Pulmonary artery endothelial cell (primary cell): Measurements from ENCODE around the gene ZDHHC14. TPM values are rescaled to one million over a fixed set of nuclear protein-coding genes. Genes with fewer than 3 reads are reported as not detected.
A peak's percentile ranks its signal among the peaks of the same experiment; 100 is the strongest.
"Not testable (repeated sequence)": the region's sequence is repeated elsewhere in the genome, so short reads cannot be mapped to it uniquely, and the experiment has no call there.

Source experiments
- DNase-seq: peaks from one replicate; pipeline ENCODE4 v3.0.0-alpha.2; 2011; ENCODE audit warnings: low read depth, low spot score
- total RNA-seq: library from RNA; depleted of rRNA; stranded (reverse); fragments of >200 nt; gene quantifications from 2 replicates; pipeline ENCODE4 v1.2.3, GENCODE V29; 2014

The ZDHHC14 gene
- total RNA-seq, 1 donor from 2014 or later: 9.4 TPM

DNA sequence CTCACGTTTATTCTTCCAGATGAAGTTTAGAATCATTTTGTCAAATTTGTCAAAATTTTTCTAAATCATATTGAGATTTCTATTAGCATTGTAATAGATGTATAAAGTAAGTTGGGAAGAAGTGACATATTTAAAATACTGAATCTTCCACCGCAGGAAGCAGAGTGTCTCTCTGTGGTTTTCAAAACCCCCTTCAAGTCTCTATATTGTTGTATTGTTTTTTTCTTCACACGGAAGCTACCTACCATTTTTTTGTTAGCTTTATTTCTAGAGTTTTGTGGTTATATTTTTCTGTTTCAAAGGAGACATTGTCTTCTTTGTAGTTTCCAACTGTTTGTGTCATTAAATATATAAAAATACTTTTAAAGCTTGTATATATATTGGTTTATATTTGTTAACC, 188.6 kb downstream of the ZDHHC14 start:
- no peak for DNase-seq

- no peak for DNase-seq
Observed at GRCh38 chr6:157570104-157570503, 189.1 kb downstream of the ZDHHC14 start.

DNA sequence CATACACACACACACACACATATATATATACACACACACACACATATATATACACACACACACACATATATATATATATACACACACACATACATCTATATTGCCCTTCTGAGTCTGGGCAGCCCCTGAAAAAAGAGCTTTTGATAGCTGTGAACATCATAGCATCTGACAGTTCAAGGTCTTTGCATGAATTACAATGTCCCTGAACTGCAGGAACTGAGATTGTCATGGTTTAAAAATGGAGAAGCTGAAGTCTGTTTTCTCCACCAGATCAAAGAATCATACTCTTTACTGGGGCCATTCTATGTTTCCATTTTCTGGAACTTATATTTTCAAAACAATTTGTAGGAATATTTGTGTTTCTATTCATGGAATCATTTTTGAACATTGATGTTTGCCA, 189.8 kb downstream of the ZDHHC14 start:
- no peak for DNase-seq

GRCh38 chr6:157571269-157571668, 190.3 kb downstream of the ZDHHC14 start:
- DNase-seq: no peak

- DNase-seq: no peak
Observed at GRCh38 chr6:157571950-157572349, 191.0 kb downstream of the ZDHHC14 start.

GRCh38 chr6:157574851-157575424, 193.9 kb downstream of the ZDHHC14 start:
- DNase-seq: no peak

DNA sequence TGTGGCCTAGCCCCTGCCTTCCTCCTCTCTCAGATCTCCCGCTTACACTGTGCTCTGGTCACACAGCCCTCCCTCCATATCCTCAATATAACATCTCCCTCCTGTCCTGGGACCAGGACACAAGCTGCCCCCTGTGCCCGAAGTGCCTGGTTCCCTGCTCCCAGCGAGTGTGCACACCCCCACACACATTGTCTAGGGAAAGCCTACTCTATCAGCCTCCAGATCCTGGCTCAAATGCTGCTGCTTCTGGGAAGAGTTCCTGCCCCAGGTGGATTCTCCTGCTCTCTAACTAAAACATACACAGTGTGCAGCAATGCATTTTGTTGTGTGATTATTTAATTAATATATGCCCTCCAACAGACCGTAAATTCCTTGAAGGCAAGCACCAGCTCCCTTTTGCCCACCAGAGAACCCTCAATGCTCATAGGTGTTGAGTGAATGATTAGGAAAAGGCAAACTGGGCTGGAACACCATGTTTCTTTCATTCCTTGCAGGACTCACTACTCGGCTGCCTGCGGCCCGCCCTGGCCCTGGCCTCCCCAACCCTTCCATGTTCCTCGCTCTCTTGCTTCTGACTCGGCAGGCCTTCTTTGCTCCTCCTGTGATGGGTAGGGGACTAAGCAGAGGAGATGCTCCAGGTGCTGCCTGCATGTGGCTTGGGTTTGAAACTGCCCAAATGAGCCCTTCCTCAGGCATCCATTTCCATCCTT, 194.6 kb downstream of the ZDHHC14 start:
- no peak for DNase-seq

GRCh38 chr6:157576991-157577390, 196.0 kb downstream of the ZDHHC14 start:
- not testable (repeated sequence) for DNase-seq

- DNase-seq: not testable (repeated sequence)
Observed at GRCh38 chr6:157578527-157578926, 197.5 kb downstream of the ZDHHC14 start.

DNA sequence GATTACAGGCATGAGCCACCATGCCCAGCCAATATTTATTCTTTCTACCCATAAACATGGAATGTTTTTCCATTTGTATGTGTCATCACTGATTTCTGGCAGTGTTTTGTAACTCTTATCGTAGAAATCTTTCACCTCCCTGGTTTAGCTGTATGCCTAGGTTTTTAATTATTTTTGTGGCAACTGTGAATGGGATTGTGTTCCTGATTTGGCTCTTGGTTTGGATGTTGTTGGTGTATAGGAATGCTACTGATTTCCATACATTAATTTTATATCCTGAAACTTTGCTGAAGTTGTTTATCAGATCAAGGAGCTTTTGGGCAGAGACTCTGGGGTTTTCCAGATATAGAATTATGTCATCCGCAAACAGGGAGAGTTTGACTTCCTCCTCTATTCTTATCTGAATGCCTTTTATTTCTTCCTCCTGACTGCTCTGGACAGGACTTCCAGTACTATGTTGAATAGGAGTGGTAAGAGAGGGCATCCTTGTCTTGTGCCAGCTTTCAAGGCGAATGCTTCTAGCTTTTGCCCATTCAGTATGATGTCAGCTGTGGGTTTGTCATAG, 198.6 kb downstream of the ZDHHC14 start:
- peak; percentile 74 for DNase-seq

DNA sequence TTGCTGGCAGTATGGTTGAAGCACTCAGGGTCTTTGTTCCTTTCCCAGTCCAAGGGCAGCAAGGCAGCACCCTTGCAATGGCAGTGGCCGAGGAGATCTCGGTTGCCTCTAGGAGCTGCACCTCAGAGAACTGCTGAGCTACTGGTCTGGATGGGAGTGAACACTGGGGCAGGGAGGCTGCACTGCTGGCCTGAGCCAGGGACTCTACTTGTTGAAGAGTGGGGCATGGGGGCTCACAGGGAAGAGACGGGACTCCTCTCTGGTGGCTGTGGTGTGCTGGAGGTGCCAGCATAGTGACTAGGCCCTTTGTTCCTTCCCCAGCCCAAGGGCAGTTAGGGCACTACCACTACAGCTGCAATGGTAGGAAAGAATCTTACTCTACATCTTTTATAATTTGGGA, 203.0 kb downstream of the ZDHHC14 start:
- DNase-seq: no peak

DNA sequence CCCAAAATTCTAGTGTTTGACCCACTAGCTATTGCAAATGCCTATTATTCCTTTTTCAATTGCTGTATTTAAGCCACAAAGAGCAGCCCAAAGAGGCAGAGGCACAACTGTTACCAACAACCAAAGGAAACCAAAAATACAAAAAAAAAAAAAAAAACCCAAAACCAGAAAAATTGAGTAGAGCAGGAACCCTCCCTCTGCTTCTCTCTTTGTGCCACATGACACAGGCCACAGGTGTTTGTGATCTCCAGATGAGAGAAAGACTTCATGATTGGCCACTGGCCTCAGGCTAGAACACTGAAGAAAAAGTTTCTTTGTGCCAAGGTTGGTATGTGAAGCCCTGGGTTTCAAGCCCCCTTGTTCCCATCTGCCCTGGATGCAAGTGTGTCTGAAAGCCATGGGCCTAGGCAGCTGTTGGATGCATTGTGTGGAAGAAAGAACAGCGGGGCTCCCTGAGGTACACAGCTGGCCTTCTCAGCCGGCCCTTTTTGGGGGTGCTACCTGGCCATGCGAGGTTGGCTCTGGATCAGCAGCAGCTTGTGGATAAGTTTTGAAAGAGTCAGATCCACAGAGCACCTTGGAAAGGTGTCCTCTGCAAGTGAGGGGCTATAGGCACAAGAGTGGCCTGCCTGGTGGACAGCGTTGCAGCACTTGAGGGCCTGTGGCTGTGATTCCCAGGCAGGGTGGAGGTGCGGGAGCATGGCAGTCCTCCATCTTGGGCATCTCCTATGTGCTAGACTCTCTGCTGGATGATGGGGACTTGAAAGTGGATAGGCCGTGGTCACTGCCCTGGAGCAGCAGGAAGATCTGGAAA, 204.5 kb downstream of the ZDHHC14 start:
- no peak for DNase-seq

DNA sequence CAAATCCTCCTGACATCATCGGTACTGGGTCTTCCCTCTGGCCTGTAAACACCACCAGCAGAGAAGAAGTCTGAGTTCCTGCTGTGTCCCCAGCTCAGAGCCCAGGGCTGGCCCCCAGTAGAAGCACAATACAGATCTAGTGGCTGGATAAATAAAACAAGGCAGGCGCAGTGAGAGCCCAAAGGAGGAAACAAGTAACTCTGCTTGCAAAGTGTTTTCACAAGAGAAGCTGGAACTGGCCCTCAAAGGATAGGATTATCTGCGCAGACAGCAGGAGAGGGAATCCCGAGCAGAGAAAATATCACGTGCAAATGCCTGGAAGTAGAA, 205.1 kb downstream of the ZDHHC14 start:
- DNase-seq: no peak

DNA sequence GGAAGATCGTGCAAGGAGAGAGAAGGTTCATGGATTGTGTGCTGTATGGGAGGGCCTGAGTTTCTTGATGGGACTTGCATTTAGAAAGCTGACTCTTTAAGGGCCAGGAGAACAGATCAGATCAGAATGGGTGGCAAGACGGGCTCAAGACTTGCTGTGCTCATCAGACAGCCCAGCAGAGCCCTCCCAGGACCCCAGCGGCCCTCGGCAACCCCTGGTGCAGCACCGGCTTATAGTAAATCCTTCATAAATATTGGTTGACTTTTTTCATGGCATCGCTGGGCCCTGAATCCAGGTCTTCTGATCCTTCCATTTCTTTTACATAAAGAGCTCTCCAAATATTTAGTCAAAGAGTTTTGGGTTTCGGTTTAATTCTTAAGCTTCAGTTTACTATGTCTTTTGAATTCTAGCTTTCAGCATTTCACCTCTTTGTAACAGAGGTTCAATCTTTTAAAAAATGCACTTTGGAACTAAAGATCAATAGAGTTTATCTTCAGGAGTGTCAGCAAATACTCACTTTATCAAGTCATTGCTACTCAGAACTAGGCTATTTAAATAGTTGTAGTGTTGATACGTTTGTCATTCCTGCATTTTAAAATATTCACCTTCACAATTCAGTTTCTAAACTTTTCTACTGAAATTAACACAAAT, 205.6 kb downstream of the ZDHHC14 start:
- DNase-seq: no peak

GRCh38 chr6:157587127-157587926, 206.3 kb downstream of the ZDHHC14 start:
- no peak for DNase-seq

DNA sequence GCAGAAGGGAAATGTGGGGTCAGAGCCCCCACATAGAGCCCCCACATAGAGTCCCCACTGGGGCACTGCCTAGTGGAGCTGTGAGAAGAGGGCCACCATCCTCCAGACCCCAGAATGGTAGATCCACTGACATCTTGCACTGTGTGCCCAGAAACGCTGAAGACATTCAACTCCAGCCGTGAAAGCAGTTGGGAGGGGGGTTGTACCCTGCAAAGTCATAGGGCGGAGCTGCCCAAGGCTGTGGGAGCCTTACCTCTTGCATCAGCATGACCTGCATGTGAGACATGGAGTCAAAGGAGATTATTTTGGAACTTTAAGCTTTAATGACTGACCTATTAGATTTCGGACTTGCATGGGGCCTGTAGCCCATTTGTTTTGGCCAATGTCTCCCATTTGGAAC, 209.7 kb downstream of the ZDHHC14 start:
- DNase-seq: not testable (repeated sequence)

DNA sequence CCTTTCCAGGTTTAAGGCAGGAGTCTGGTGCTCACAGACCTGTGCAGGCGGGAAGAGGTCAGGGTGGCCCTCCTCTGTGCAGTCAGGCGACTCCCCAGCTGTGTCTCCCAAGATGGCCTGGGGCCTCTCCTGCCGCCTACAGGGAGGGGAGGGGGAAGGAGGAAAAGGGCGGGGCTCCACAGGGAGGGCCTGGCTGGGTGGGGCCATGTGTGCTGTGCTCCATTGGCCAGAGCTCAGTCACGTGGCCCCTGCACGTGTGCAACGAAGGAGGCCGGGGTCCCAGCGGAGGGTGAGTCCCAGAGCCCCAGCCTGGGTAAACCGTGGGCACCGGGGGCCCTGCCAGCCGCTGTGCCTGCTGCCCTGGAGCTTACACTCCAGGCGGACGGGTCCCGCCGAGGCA, 211.6 kb downstream of the ZDHHC14 start:
- no peak for DNase-seq

- no peak for DNase-seq
Observed at GRCh38 chr6:157592980-157593379, 212.0 kb downstream of the ZDHHC14 start.

DNA sequence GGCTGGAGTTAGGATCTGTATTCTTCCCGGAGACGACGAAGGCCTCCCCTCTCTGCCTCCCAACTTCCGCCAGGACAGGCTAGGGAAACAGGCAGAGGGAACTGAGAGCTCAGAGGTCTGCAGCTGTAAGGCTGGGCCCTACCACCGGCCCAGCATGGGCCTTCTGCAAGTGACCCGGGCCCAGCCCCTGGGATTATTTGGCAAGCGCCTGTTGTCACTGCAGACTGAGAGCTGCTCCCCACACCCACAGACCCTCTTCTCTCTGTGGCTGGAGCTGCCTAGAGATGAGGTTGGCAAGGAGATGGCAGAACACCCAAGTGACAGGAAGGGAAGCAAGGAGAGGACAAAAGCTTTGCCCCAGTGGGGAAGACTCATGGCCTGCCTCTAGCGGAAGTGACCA, 212.6 kb downstream of the ZDHHC14 start:
- DNase-seq: no peak

DNA sequence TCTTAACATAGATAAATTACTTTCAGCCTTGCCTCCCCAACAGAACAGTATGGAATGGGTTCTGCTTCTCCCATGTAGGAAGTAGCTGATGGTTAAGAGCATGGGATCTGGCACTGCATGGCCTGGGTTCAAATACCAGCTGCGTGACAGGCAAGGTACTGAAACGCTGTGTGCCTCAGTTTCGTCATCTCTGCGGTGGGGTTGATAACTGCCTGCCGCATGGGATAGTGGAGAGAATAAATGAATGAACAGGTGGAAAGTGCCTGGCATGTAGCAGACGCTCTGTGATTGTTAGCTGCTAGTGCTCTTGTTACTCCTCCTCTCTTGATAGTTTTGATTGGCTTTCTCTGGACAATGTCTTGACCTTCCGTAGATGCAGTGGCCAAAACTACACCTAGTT, 213.3 kb downstream of the ZDHHC14 start:
- no peak for DNase-seq

DNA sequence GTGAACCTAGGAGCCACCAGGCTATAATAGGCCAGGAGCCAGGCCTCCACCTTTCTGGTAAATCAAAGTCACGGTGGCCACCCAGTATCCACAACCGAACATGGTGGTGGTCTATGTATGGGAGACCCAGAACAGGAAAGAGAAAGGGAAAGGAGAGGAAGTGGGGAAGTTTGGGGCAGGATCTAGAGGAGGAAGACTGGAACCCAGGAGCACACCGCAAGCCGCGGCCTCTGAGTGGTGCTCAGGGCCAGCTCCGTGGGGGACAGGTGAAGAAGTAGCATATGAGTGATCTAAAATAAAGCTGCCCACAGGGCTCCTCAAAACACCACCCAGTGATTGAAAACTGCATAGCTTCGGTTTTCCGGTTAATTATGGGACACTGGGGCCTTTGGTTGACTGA, 214.8 kb downstream of the ZDHHC14 start:
- DNase-seq: no peak
